DMS114 treated with DMSO at 0.1 percent for 48 hours (cell line): Measurements from ENCODE around the gene CNTNAP5.

Source experiments
- DNase-seq: peaks from one replicate; lab custom pipeline; 2025; ENCODE audit not compliant: unreplicated experiment; lab: John Stamatoyannopoulos, UW

Gene CNTNAP5

GRCh38 chr2:124666976-124667375 is 641.9 kb downstream of the CNTNAP5 start:
- no peak for DNase-seq

- DNase-seq: no peak
Observed at GRCh38 chr2:124668161-124668560, 643.1 kb downstream of the CNTNAP5 start.

- no peak for DNase-seq
Observed at GRCh38 chr2:124670187-124670586, 645.1 kb downstream of the CNTNAP5 start.

- DNase-seq: no peak
Observed at GRCh38 chr2:124678043-124678442, 653.0 kb downstream of the CNTNAP5 start.

- DNase-seq: no peak
Observed at GRCh38 chr2:124683536-124684428, 658.7 kb downstream of the CNTNAP5 start.

GRCh38 chr2:124689348-124689747 is 664.3 kb downstream of the CNTNAP5 start:
- no peak for DNase-seq

GRCh38 chr2:124692216-124692615 is 667.1 kb downstream of the CNTNAP5 start:
- DNase-seq: no peak

GRCh38 chr2:124692707-124693106 is 667.6 kb downstream of the CNTNAP5 start:
- DNase-seq: no peak

- no peak for DNase-seq
Observed at GRCh38 chr2:124693156-124693555, 668.1 kb downstream of the CNTNAP5 start.

GRCh38 chr2:124698979-124699565 is 674.0 kb downstream of the CNTNAP5 start:
- no peak for DNase-seq

- DNase-seq: no peak
Observed at GRCh38 chr2:124702777-124703176, 677.7 kb downstream of the CNTNAP5 start.

- DNase-seq: no peak
Observed at GRCh38 chr2:124704071-124704925, 679.2 kb downstream of the CNTNAP5 start.

GRCh38 chr2:124708661-124709060 is 683.6 kb downstream of the CNTNAP5 start:
- DNase-seq: no peak

- no peak for DNase-seq
Observed at GRCh38 chr2:124713969-124714368, 688.9 kb downstream of the CNTNAP5 start.

- DNase-seq: no peak
Observed at GRCh38 chr2:124725187-124725586, 700.1 kb downstream of the CNTNAP5 start.

- DNase-seq: no peak
Observed at GRCh38 chr2:124740636-124741035, 715.5 kb downstream of the CNTNAP5 start.

- DNase-seq: no peak
Observed at GRCh38 chr2:124753842-124754241, 728.8 kb downstream of the CNTNAP5 start.

- DNase-seq: no peak
Observed at GRCh38 chr2:124755386-124755785, 730.3 kb downstream of the CNTNAP5 start.

GRCh38 chr2:124756048-124756447 is 731.0 kb downstream of the CNTNAP5 start:
- DNase-seq: no peak

GRCh38 chr2:124762388-124762787 is 737.3 kb downstream of the CNTNAP5 start:
- DNase-seq: no peak

GRCh38 chr2:124763611-124764010 is 738.5 kb downstream of the CNTNAP5 start:
- DNase-seq: no peak

- no peak for DNase-seq
Observed at GRCh38 chr2:124774781-124775180, 749.7 kb downstream of the CNTNAP5 start.
